Osteoblast (primary cell): ENCODE measurements around the gene CNGA4. TPM values are rescaled to one million over a fixed set of nuclear protein-coding genes. Genes with fewer than 3 reads are reported as not detected.

Experiments
- DNase-seq: peaks from one replicate; pipeline ENCODE4 v3.0.0; 2011; ENCODE audit warnings: low spot score, mixed read lengths; ENCODE audit not compliant: insufficient read length; ENCODE audit errors: missing footprints
- H2AFZ ChIP-seq: 2 replicates; pipeline ENCODE4 v1.6.0; 2011; ENCODE audit warnings: mild to moderate bottlenecking, low read length
- H3K27ac ChIP-seq: 2 replicates; pipeline ENCODE4 v1.5.1; 2011; ENCODE audit warnings: mild to moderate bottlenecking, low read depth, low read length, moderate library complexity
- H3K27me3 ChIP-seq: 2 replicates; pipeline ENCODE4 v1.6.0; 2012; ENCODE audit warnings: mild to moderate bottlenecking, control low read depth, inconsistent platforms, low read length, moderate library complexity; ENCODE audit not compliant: insufficient read depth
- H3K36me3 ChIP-seq: 2 replicates; pipeline ENCODE4 v1.5.1; 2011; ENCODE audit warnings: mild to moderate bottlenecking, low read length, control low read depth, moderate library complexity; ENCODE audit not compliant: insufficient read depth
- H3K4me1 ChIP-seq: 2 replicates; pipeline ENCODE4 v1.5.1; 2011; ENCODE audit warnings: mild to moderate bottlenecking, low read length, control low read depth, moderate library complexity; ENCODE audit not compliant: insufficient read depth
- H3K4me2 ChIP-seq: 2 replicates; pipeline ENCODE4 v1.6.0; 2011; ENCODE audit warnings: mild to moderate bottlenecking, low read length; ENCODE audit not compliant: insufficient read depth
- H3K4me3 ChIP-seq: fragments of 200-600 bp; sonication (generic); 3 replicates; pipeline ENCODE4 v1.5.1; 2012; ENCODE audit warnings: mild to moderate bottlenecking, low read length, inconsistent platforms; ENCODE audit not compliant: insufficient read depth
- H3K79me2 ChIP-seq: 2 replicates; pipeline ENCODE4 v1.6.0; 2012; ENCODE audit warnings: mild to moderate bottlenecking, low read length, control low read depth, inconsistent platforms; ENCODE audit not compliant: insufficient read depth
- H3K9me3 ChIP-seq: 2 replicates; pipeline ENCODE4 v1.5.1; 2011; ENCODE audit warnings: low read depth, low read length, control low read depth
- H4K20me1 ChIP-seq: 2 replicates; pipeline ENCODE4 v1.6.0; 2012; ENCODE audit warnings: mild to moderate bottlenecking, low read length, control low read depth; ENCODE audit not compliant: insufficient read depth
- CTCF ChIP-seq: IDR thresholded peaks from 2 replicates; pipeline ENCODE4 v1.5.1; 2011; ENCODE audit warnings: mild to moderate bottlenecking, low read depth, low read length, moderate library complexity; ENCODE audit errors: extremely low read depth
- total RNA-seq: library from RNA; depleted of rRNA; stranded (reverse); fragments of >200 nt; gene quantifications from 2 replicates; pipeline ENCODE4 v1.2.3, GENCODE V29; 2012

The CNGA4 gene
- total RNA-seq, 1 donor, result under 0.01 TPM

GRCh38 chr11:6197466-6198200 is 41.3 kb upstream of the CNGA4 start:
- H3K4me1 ChIP-seq, result no peaks in the 10 kb centered on the region

GRCh38 chr11:6199174-6199810 is 39.6 kb upstream of the CNGA4 start, which contains the start of gene OR52W1:
TSS of gene OR52W1 (plus strand) at chr11:6199224. CDS start at chr11:6199224, 0 bp downstream.
- TF ChIP-seq CTCF, result no peak

More at GRCh38 chr11:6197466-6198200, 41.3 kb upstream of the CNGA4 start:
- no peak overlapping the region for H2AFZ ChIP-seq
- no peak for DNase-seq
- no peaks in the 10 kb centered on the region for H4K20me1 ChIP-seq
- H3K79me2 ChIP-seq, result no peaks in the 10 kb centered on the region
- no peak overlapping the region for H3K4me3 ChIP-seq
- no peak overlapping the region for H3K4me2 ChIP-seq
- H3K27ac ChIP-seq, result no peak overlapping the region
- H3K36me3 ChIP-seq, result no peaks in the 10 kb centered on the region
- no peaks in the 10 kb centered on the region for H3K9me3 ChIP-seq
- no peaks in the 10 kb centered on the region for H3K27me3 ChIP-seq
- no peak for TF ChIP-seq CTCF

GRCh38 chr11:6200975-6201374 is 37.9 kb upstream of the CNGA4 start:
- no peak for DNase-seq
- Histone ChIP-seq H4K20me1 (peaks cover 3% of the 10 kb centered on the region), H3K4me3 (no peak overlapping the region), H3K36me3 (no peaks in the 10 kb centered on the region), H2AFZ (no peak overlapping the region), H3K4me1 (no peaks in the 10 kb centered on the region), H3K9me3 (no peaks in the 10 kb centered on the region), H3K79me2 (no peaks in the 10 kb centered on the region), H3K27ac (no peak overlapping the region), H3K27me3 (no peaks in the 10 kb centered on the region), H3K4me2 (no peak overlapping the region)
- TF ChIP-seq CTCF, result no peak

More at GRCh38 chr11:6199174-6199810, 39.6 kb upstream of the CNGA4 start, which contains the start of gene OR52W1:
- Histone ChIP-seq H3K79me2 (no peaks in the 10 kb centered on the region), H4K20me1 (no peaks in the 10 kb centered on the region), H3K4me2 (no peak within 1 kb of the TSS), H3K9me3 (no peaks in the 10 kb centered on the region), H3K36me3 (no peaks in the 10 kb centered on the region), H3K4me3 (no peak within 1 kb of the TSS), H3K27me3 (no peaks in the 10 kb centered on the region), H3K27ac (no peak within 1 kb of the TSS), H3K4me1 (no peaks in the 10 kb centered on the region), H2AFZ (no peak within 1 kb of the TSS)
- no peak for DNase-seq

- no peak for DNase-seq
- no peak for TF ChIP-seq CTCF
- Histone ChIP-seq H3K27ac (no peak overlapping the region), H3K36me3 (no peaks in the 10 kb centered on the region), H3K4me3 (no peak overlapping the region), H3K4me2 (no peak overlapping the region), H3K9me3 (no peaks in the 10 kb centered on the region), H3K79me2 (no peaks in the 10 kb centered on the region), H3K4me1 (no peaks in the 10 kb centered on the region), H4K20me1 (peaks cover 3% of the 10 kb centered on the region), H3K27me3 (no peaks in the 10 kb centered on the region), H2AFZ (no peak overlapping the region)
Measured at GRCh38 chr11:6201481-6201880, 37.4 kb upstream of the CNGA4 start.
